DMS 273 (cell line): ENCODE data around the gene TPM2.
A peak's percentile ranks its signal among the peaks of the same experiment; 100 is the strongest.

Experiments
- DNase-seq: peaks from one replicate; lab custom pipeline; 2025; ENCODE audit not compliant: unreplicated experiment; lab: John Stamatoyannopoulos, UW

The TPM2 gene

GRCh38 chr9:35679091-35679490 lies 10.6 kb downstream of the TPM2 start:
- DNase-seq = no peak

- DNase-seq = no peak
Observed at GRCh38 chr9:35675732-35676392, 13.9 kb downstream of the TPM2 start.

GRCh38 chr9:35675204-35675603 lies 14.5 kb downstream of the TPM2 start:
- no peak for DNase-seq

- DNase-seq = no peak
Observed at GRCh38 chr9:35674025-35674361, 15.7 kb downstream of the TPM2 start.

GRCh38 chr9:35673132-35674024 lies 16.3 kb downstream of the TPM2 start, which contains the start of gene CA9:
CA9 (plus strand) TSS chr9:35673928; CDS start chr9:35673960, 32 bp downstream.
- peak; percentile 88 for DNase-seq

GRCh38 chr9:35669331-35670145 lies 20.2 kb downstream of the TPM2 start:
- no peak for DNase-seq

- no peak for DNase-seq
Observed at GRCh38 chr9:35667939-35668338, 21.8 kb downstream of the TPM2 start.

- no peak for DNase-seq
Observed at GRCh38 chr9:35666549-35666948, 23.2 kb downstream of the TPM2 start.

GRCh38 chr9:35666045-35666444 lies 23.7 kb downstream of the TPM2 start:
- peak; percentile 26 for DNase-seq

- DNase-seq = no peak
Observed at GRCh38 chr9:35665471-35665818, 24.3 kb downstream of the TPM2 start.

GRCh38 chr9:35664531-35665470 lies 24.9 kb downstream of the TPM2 start, which contains the start of gene ARHGEF39:
ARHGEF39 (minus strand) TSS chr9:35665195; CDS start chr9:35665169, 26 bp downstream.
- peak; percentile 92 for DNase-seq

- no peak for DNase-seq
Observed at GRCh38 chr9:35662437-35662836, 27.3 kb downstream of the TPM2 start.

GRCh38 chr9:35661756-35662350 lies 27.9 kb downstream of the TPM2 start:
- no peak for DNase-seq

- peak; percentile 43 for DNase-seq
Observed at GRCh38 chr9:35660966-35661415, 28.7 kb downstream of the TPM2 start.

GRCh38 chr9:35659340-35659739 lies 30.4 kb downstream of the TPM2 start:
- DNase-seq = no peak

GRCh38 chr9:35658968-35659220 lies 30.8 kb downstream of the TPM2 start:
- peak; percentile 62 for DNase-seq

- peak; percentile 90 for DNase-seq
Observed at GRCh38 chr9:35658137-35658967, 31.4 kb downstream of the TPM2 start, which contains the start of gene CCDC107. CCDC107 (plus strand) TSS chr9:35658292; CDS start chr9:35658380, 88 bp downstream.

- DNase-seq = peak; percentile 99
Observed at GRCh38 chr9:35657546-35658136, 32.1 kb downstream of the TPM2 start, which contains the start of gene RMRP. RMRP (minus strand) TSS chr9:35658019.
